ENCODE results near the gene KIRREL3.

Gene KIRREL3

GRCh38 chr11:127000291-127000968, at the start of gene KIRREL3:
Gene KIRREL3, minus strand, starts transcription at chr11:127000770.
- no peak for DNase-seq

- DNase-seq: no peak
Measured at GRCh38 chr11:127050186-127050585, 49.6 kb upstream of the KIRREL3 start.

- DNase-seq: no peak
Measured at GRCh38 chr11:127049486-127049885, 48.9 kb upstream of the KIRREL3 start.

- no peak for DNase-seq
Measured at GRCh38 chr11:127044535-127044934, 44.0 kb upstream of the KIRREL3 start.

- no peak for DNase-seq
Measured at GRCh38 chr11:127042445-127042844, 41.9 kb upstream of the KIRREL3 start.

- DNase-seq: no peak
Measured at GRCh38 chr11:127039591-127039990, 39.0 kb upstream of the KIRREL3 start.

- no peak for DNase-seq
Measured at GRCh38 chr11:127037596-127037995, 37.0 kb upstream of the KIRREL3 start.

GRCh38 chr11:127037001-127037400, 36.4 kb upstream of the KIRREL3 start:
- no peak for DNase-seq

- DNase-seq: no peak
Measured at GRCh38 chr11:127035824-127036223, 35.3 kb upstream of the KIRREL3 start.

GRCh38 chr11:127034973-127035372, 34.4 kb upstream of the KIRREL3 start:
- no peak for DNase-seq

- DNase-seq: no peak
Measured at GRCh38 chr11:127028648-127029047, 28.1 kb upstream of the KIRREL3 start.

- no peak for DNase-seq
Measured at GRCh38 chr11:127027789-127028188, 27.2 kb upstream of the KIRREL3 start.

- no peak for DNase-seq
Measured at GRCh38 chr11:127027000-127027399, 26.4 kb upstream of the KIRREL3 start.

GRCh38 chr11:127023991-127024390, 23.4 kb upstream of the KIRREL3 start:
- no peak for DNase-seq

- DNase-seq: no peak
Measured at GRCh38 chr11:127018683-127019279, 18.2 kb upstream of the KIRREL3 start.

- no peak for DNase-seq
Measured at GRCh38 chr11:127017482-127017881, 16.9 kb upstream of the KIRREL3 start.

- DNase-seq: no peak
Measured at GRCh38 chr11:127013550-127013949, 13.0 kb upstream of the KIRREL3 start.

- DNase-seq: no peak
Measured at GRCh38 chr11:127006311-127006710, 5.7 kb upstream of the KIRREL3 start.

- DNase-seq: no peak
Measured at GRCh38 chr11:127003260-127003981, 2.9 kb upstream of the KIRREL3 start.

- DNase-seq: no peak
Measured at GRCh38 chr11:127002669-127003259, 2.2 kb upstream of the KIRREL3 start.

- no peak for DNase-seq
Measured at GRCh38 chr11:127000981-127001380, 411 bp upstream of the KIRREL3 start.

GRCh38 chr11:126999366-126999765, 1.2 kb downstream of the KIRREL3 start:
- no peak for DNase-seq

GRCh38 chr11:126997641-126998040, 2.9 kb downstream of the KIRREL3 start:
- no peak for DNase-seq

GRCh38 chr11:126997196-126997595, 3.4 kb downstream of the KIRREL3 start:
- DNase-seq: no peak

All from NCI-H187 treated with DMSO at 0.1 percent for 48 hours (cell line).